ENCODE results near the gene DSPP.

Gene DSPP

DNA sequence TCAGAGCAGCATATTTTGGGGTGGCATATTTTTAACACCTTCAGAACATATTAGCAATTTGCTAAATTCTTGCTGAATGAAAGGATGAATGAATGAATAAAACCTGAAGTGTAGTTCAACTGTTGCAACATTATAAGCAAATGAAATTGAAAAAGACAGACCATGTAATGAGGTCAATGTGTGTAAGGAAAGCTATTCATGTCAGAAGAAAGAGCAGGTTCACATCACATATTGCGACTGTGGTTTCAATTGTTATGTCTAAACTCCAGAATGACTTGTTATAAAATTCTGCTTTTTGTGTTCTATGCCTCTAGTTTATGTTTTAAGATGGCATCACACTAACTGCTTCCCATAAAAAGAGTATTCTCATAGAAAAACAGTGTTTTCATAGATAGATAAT, 32.9 kb upstream of the DSPP start:
- Histone ChIP-seq H3K9me3 (ENCODE audit: low read depth, low read length) (no peaks in the 10 kb centered on the region), H3K9ac (ENCODE audit: insufficient read length) (no peak overlapping the region), H3K27ac (no peak overlapping the region), H3K4me3 (no peak overlapping the region), H3K36me3 (ENCODE audit: insufficient read depth, low read length) (no peaks in the 10 kb centered on the region)
- no peak for TF ChIP-seq POLR2AphosphoS5 (IDR thresholded peaks at IDR 0.05; ENCODE audit: borderline replicate concordance, low read depth, low read length)
- no peak for TF ChIP-seq EZH2 (IDR thresholded peaks at IDR 0.05)
- DNase-seq (ENCODE audit: low read depth, low spot score), result no peak

- no peak overlapping the region for H3K9ac ChIP-seq (ENCODE audit: insufficient read length)
- H3K36me3 ChIP-seq (ENCODE audit: insufficient read depth, low read length), result no peaks in the 10 kb centered on the region
- no peaks in the 10 kb centered on the region for H3K9me3 ChIP-seq (ENCODE audit: low read depth, low read length)
- no peak overlapping the region for H3K4me3 ChIP-seq
- H3K27ac ChIP-seq, result no peak overlapping the region
- TF ChIP-seq EZH2 (IDR thresholded peaks at IDR 0.05) (no peak), FOXP2 (optimal IDR thresholded peaks at IDR 0.05; ENCODE audit: control extremely low read depth, extremely low read length, insufficient read depth) (no peak), POLR2AphosphoS5 (IDR thresholded peaks at IDR 0.05; ENCODE audit: borderline replicate concordance, low read depth, low read length) (no peak)
- DNase-seq (ENCODE audit: low read depth, low spot score), result no peak
Measured at GRCh38 chr4:87575983-87576382, 32.3 kb upstream of the DSPP start.

- Histone ChIP-seq H3K27ac (no peak overlapping the region), H3K4me3 (no peak overlapping the region), H3K9me3 (ENCODE audit: low read depth, low read length) (no peaks in the 10 kb centered on the region), H3K9ac (ENCODE audit: insufficient read length) (no peak overlapping the region), H3K36me3 (ENCODE audit: insufficient read depth, low read length) (no peaks in the 10 kb centered on the region)
- no peak for DNase-seq (ENCODE audit: low read depth, low spot score)
- TF ChIP-seq FOXP2 (optimal IDR thresholded peaks at IDR 0.05; ENCODE audit: control extremely low read depth, extremely low read length, insufficient read depth) (no peak), POLR2AphosphoS5 (IDR thresholded peaks at IDR 0.05; ENCODE audit: borderline replicate concordance, low read depth, low read length) (no peak), EZH2 (IDR thresholded peaks at IDR 0.05) (no peak)
Measured at GRCh38 chr4:87579478-87579877, 28.9 kb upstream of the DSPP start.

DNA sequence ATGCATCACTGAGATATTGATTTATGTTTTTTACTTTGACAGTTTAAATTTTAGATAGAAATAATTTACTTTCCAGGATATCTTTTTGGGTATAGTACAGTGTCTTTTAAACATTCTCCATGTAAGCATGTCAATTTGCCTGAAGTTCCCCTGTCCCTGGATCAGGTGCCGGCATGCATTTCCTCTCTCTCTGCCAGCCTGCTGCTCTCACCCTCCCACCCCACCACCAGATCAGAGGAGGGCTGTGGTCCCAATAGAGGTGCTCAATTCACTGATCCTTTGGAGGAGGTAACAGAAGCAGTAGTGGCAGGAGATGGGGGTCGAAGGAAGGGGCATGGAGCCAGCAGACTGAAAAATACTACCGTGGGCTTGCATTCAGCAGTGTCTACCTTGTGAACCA, 28.3 kb upstream of the DSPP start:
- TF ChIP-seq FOXP2 (optimal IDR thresholded peaks at IDR 0.05; ENCODE audit: control extremely low read depth, extremely low read length, insufficient read depth) (no peak), POLR2AphosphoS5 (IDR thresholded peaks at IDR 0.05; ENCODE audit: borderline replicate concordance, low read depth, low read length) (no peak), EZH2 (IDR thresholded peaks at IDR 0.05) (no peak)
- H3K9me3 ChIP-seq (ENCODE audit: low read depth, low read length), result no peaks in the 10 kb centered on the region
- no peak for DNase-seq (ENCODE audit: low read depth, low spot score)
- no peaks in the 10 kb centered on the region for H3K36me3 ChIP-seq (ENCODE audit: insufficient read depth, low read length)
- no peak overlapping the region for H3K27ac ChIP-seq
- no peak overlapping the region for H3K9ac ChIP-seq (ENCODE audit: insufficient read length)
- no peak overlapping the region for H3K4me3 ChIP-seq

GRCh38 chr4:87584222-87584908, 24.0 kb upstream of the DSPP start:
- Histone ChIP-seq H3K9me3 (ENCODE audit: low read depth, low read length) (no peaks in the 10 kb centered on the region; the same call in 1 of the 2 replicates), H3K36me3 (ENCODE audit: insufficient read depth, low read length) (no peaks in the 10 kb centered on the region), H3K9ac (ENCODE audit: insufficient read length) (no peak overlapping the region), H3K4me3 (no peak overlapping the region), H3K27ac (no peak overlapping the region)
- DNase-seq (ENCODE audit: low read depth, low spot score), result no peak
- TF ChIP-seq POLR2AphosphoS5 (IDR thresholded peaks at IDR 0.05; ENCODE audit: borderline replicate concordance, low read depth, low read length) (no peak), FOXP2 (optimal IDR thresholded peaks at IDR 0.05; ENCODE audit: control extremely low read depth, extremely low read length, insufficient read depth) (no peak), EZH2 (IDR thresholded peaks at IDR 0.05) (no peak)

DNA sequence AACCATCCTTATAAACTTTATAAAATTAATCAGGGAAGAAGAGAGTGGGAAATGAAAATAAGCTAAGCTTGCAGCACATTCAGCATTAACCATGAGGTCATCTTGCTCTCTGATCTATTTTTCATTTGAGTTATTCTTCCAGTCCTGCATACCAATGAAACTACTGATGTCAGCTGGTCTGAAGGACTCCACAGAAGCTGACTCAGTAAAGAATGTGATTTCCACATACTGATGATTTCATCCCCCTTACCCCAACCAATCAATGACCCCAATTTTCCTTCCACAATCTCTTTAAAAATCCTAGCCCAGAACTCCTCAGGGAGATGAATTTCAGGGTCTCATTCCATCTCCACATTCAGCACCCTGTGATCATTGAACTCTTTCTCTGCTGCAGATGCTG, 18.8 kb upstream of the DSPP start:
- peak; percentile 63 for DNase-seq (ENCODE audit: low read depth, low spot score)

DNA sequence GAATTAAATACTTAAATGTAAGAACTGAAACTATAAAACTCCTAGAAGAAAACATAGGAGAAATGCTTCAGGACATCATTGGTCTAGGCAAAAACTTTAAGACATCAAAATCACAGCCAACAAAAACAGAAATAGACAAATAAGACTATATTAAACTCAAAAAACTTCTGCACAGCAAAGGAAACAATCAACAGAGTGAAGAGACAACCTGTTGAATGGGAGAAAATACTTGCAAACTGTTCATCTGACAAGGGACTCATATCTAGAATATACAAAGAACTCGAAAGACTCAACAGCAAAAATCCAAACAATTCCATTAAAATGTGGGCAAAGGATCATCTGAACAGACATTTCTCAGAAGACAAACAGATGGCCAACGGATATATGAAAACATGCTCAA, 16.2 kb upstream of the DSPP start:
- no peak for DNase-seq (ENCODE audit: low read depth, low spot score)
- Histone ChIP-seq H3K4me3 (no peak overlapping the region), H3K9ac (ENCODE audit: insufficient read length) (no peak overlapping the region), H3K9me3 (ENCODE audit: low read depth, low read length) (no peaks in the 10 kb centered on the region; the same call in 1 of the 2 replicates), H3K27ac (no peak overlapping the region), H3K36me3 (ENCODE audit: insufficient read depth, low read length) (no peaks in the 10 kb centered on the region)
- TF ChIP-seq FOXP2 (optimal IDR thresholded peaks at IDR 0.05; ENCODE audit: control extremely low read depth, extremely low read length, insufficient read depth) (no peak), EZH2 (IDR thresholded peaks at IDR 0.05) (no peak), POLR2AphosphoS5 (IDR thresholded peaks at IDR 0.05; ENCODE audit: borderline replicate concordance, low read depth, low read length) (no peak)

More for the DNA sequence above, 18.8 kb upstream of the DSPP start:
- H3K9me3 ChIP-seq (ENCODE audit: low read depth, low read length), result no peaks in the 10 kb centered on the region; the same call in 1 of the 2 replicates
- no peak for TF ChIP-seq EZH2 (IDR thresholded peaks at IDR 0.05)
- TF ChIP-seq POLR2AphosphoS5 (IDR thresholded peaks at IDR 0.05; ENCODE audit: borderline replicate concordance, low read depth, low read length), result no peak
- no peak for TF ChIP-seq FOXP2 (optimal IDR thresholded peaks at IDR 0.05; ENCODE audit: control extremely low read depth, extremely low read length, insufficient read depth)
- H3K36me3 ChIP-seq (ENCODE audit: insufficient read depth, low read length), result no peaks in the 10 kb centered on the region
- H3K27ac ChIP-seq, result peak overlapping the region; percentile 83
- H3K4me3 ChIP-seq, result peak overlapping the region; percentile 44
- H3K9ac ChIP-seq (ENCODE audit: insufficient read length), result peak overlapping the region; percentile 65

- Histone ChIP-seq H3K4me3 (no peak overlapping the region), H3K9me3 (ENCODE audit: low read depth, low read length) (no peaks in the 10 kb centered on the region), H3K9ac (ENCODE audit: insufficient read length) (no peak overlapping the region), H3K36me3 (ENCODE audit: insufficient read depth, low read length) (no peaks in the 10 kb centered on the region), H3K27ac (no peak overlapping the region)
- TF ChIP-seq EZH2 (IDR thresholded peaks at IDR 0.05), result no peak
- no peak for TF ChIP-seq FOXP2 (optimal IDR thresholded peaks at IDR 0.05; ENCODE audit: control extremely low read depth, extremely low read length, insufficient read depth)
- no peak for TF ChIP-seq POLR2AphosphoS5 (IDR thresholded peaks at IDR 0.05; ENCODE audit: borderline replicate concordance, low read depth, low read length)
- DNase-seq (ENCODE audit: low read depth, low spot score), result no peak
Measured at GRCh38 chr4:87601361-87601760, 7.0 kb upstream of the DSPP start.
